Hippocampal formation (tissue), 2 donors: Measurements from ENCODE around the gene CALN1.

Experiments used
- DNase-seq, 2 donors: peaks; one replicate each; lab custom pipeline; 2025; lab: John Stamatoyannopoulos, UW

CALN1 gene

DNA sequence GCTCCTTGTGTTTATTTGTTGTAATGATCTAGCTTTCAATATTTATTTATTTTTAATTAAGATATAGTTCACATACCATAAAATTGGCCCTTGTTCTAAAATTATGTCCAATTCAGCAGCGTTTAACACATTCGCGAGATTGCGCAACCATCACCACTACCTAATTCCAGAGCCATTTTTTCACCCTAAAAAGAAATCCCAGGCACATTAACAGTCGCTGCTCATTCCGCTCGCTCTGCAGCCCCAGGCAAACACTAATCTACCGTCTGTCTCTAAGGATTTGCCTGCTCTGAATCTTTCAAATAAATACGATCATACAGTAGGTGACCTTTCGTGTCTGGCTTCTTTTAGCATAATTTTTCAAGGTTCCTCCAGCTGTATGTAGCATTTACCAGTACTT lies 616.7 kb downstream of the CALN1 start:
- DNase-seq: no peak

DNA sequence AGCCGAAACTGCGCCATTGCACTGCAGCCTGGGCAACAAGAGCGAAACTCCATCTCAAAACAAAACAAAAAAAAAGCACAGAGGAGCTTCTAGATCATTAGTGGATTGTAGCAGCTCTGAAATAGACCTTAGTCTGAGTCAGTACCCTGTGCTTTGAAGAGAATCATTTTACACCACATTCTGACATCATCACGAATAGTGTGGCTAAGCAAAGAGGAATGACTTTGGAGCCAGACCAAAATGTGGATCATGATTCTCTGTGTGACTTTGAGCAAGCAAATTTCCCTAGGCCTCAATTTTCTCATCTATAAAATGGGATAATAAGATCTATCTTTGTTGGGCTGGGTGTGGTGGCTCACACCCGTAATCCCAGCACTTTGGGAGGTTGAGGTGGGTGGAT lies 618.9 kb downstream of the CALN1 start:
- no peak for DNase-seq

- no peak for DNase-seq
Measured at GRCh38 chr7:71787513-71787912, 624.6 kb downstream of the CALN1 start.

GRCh38 chr7:71785216-71785615 lies 626.9 kb downstream of the CALN1 start:
- DNase-seq: no peak

- DNase-seq: no peak
Measured at GRCh38 chr7:71784781-71785180, 627.4 kb downstream of the CALN1 start.

DNA sequence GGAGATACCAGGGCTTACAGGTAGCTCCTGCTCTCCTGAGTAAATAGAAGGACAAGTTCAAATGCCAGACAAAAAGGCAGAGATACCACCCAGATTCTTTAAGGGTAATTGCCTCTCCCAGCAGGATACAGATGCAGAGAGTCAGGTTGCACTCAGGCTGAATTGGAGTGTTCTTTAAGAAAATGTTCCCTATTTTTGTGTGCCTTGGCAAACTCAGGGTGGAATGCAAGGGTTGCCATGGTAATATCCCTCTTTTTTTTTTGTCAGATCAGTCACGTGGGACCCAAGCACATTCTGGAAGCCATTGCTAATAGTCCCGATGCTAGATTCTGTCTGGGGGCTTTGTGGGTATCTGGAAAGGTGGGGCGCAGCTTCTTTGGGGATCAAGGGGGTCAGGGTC lies 628.0 kb downstream of the CALN1 start:
- DNase-seq: peak in 1 of 2 donors; percentile 1

GRCh38 chr7:71783779-71784178 lies 628.4 kb downstream of the CALN1 start:
- no peak for DNase-seq

DNA sequence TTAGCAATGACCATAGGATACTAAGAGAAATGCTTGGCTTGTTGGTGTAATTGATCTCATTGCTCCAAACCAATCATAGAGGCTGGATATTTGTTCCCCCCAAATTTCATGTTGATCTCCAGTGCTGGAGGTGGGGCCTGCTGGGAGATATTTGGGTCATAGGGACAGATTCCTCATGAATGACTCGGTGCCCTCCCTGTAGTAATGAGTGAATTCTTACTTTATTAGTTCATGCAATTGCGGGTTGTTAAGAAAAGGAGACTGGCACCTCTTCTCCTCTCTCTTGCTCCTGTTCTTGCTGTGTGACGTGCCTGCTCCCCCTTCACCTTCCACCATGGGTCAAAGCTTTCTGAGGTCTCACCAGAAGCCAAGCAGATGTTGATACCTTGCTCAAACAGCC lies 630.1 kb downstream of the CALN1 start:
- DNase-seq: no peak

GRCh38 chr7:71780282-71780681 lies 631.9 kb downstream of the CALN1 start:
- no peak for DNase-seq

DNA sequence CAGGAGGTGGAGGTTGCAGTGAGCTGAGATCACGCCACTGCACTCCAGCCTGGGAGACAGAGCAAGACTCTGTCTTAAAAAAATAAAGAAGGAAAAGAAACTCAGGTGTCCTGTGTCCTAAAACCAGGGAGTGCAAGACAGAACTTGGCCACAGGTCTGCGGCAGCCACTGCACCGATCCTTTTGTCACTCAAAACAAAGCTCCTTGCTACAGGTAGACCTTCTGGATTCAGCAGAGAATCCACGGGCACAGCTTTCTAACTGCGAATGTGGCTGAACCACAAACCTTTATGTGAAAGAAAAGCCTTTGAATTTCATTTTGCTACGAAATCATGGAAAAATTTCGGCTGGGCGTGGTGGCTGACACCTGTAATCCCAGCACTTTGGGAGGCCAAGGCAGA lies 634.9 kb downstream of the CALN1 start:
- DNase-seq: no peak

- DNase-seq: no peak
Measured at GRCh38 chr7:71776726-71777125, 635.4 kb downstream of the CALN1 start.

DNA sequence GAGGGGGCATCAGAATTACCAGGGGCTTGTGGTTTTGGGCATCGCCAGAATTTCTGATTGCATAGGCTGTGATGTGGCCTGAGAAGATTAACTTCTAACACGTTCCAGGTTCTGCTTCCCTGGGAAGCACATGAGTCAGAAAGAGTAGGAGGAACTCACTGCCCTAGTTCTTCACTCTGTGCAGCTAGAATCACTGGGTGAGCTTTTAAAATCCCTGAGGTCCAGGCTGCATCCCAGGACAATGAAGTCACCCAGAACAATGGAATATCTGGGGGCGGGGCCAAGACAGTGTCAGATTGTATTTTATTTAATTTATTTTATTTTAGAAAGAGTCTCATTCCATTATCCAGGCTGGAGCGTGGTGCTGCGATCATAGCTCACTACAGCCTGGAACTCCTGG lies 636.5 kb downstream of the CALN1 start:
- DNase-seq: peak in 1 of 2 donors; percentile 11

GRCh38 chr7:71772779-71773178 lies 639.4 kb downstream of the CALN1 start:
- DNase-seq: no peak

- no peak for DNase-seq
Measured at GRCh38 chr7:71770269-71770907, 641.8 kb downstream of the CALN1 start.

GRCh38 chr7:71769326-71769725 lies 642.8 kb downstream of the CALN1 start:
- DNase-seq: no peak

GRCh38 chr7:71768450-71768849 lies 643.7 kb downstream of the CALN1 start:
- no peak for DNase-seq

- DNase-seq: no peak
Measured at GRCh38 chr7:71766016-71766415, 646.1 kb downstream of the CALN1 start.

GRCh38 chr7:71761336-71761735 lies 650.8 kb downstream of the CALN1 start:
- DNase-seq: no peak

GRCh38 chr7:71754828-71755227 lies 657.3 kb downstream of the CALN1 start:
- DNase-seq: no peak

- no peak for DNase-seq
Measured at GRCh38 chr7:71753956-71754664, 658.0 kb downstream of the CALN1 start.

DNA sequence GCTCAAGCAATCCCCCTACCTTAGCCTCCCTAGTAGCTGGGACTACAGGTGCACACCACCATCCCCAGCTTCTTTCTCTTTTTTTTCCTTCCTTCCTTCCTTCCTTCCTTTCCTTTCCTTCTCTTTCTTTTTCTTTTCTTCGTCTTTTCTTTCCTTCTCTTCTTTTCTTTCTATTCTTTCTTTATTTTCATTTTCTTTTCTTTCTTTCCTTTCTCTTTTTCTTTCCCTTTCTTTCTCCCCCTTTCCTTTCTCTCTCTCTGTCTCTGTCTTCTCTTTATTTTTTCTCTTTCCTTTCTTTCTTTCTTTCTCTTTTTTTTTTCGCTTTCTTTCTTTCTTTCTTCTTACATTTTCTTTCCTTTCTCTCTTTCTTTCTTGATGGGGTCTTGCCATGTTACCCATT lies 658.9 kb downstream of the CALN1 start:
- DNase-seq: no peak

- peak; percentile 0 to 36 for DNase-seq
Measured at GRCh38 chr7:71752171-71752935, 659.8 kb downstream of the CALN1 start.

- no peak for DNase-seq
Measured at GRCh38 chr7:71750290-71750689, 661.8 kb downstream of the CALN1 start.
